ENCODE data around the gene TMEM184B.
A peak's percentile ranks its signal among the peaks of the same experiment; 100 is the strongest.

TMEM184B gene

DNA sequence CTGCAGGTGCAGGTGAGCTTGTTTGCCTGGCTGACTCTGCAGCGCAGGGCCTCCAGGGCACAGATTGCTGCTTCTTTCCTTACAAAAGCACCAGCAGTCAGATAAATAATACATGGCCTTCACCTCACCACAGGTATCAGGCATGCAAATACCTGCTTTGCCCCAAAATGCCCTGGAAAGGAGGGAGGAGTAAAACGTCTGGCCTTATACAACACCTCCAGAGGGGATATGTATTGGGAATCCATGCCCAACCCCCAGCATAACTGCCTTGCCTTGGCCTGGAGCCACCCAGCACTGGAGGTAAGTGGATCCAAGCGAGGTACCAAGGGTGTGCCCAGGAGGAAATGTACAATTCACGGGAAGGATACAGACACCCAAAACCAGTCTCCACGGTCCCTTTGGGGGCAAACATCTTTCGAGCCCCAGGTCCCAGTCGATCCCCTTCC, 860 bp downstream of the TMEM184B start:
- DNase-seq: no peak

DNA sequence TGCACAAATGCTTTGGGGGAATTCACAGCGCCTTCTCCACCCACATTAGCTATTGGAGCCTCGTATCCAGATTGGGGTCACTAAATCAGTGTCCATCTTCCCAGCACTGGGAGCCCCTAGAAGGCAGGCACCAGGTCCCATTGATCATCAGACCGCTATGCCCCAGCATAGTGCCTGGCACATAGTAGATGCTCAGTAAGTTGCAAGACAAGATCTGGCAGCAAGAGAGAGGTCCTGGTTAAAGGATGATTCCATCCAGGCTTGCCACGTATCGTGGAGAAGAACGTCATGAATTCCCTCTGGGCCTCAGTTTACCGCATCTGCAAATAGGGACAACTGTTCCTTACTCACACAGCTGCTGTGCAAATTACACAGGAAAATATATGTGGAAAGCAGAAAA, 1.7 kb downstream of the TMEM184B start:
- DNase-seq: no peak

DNA sequence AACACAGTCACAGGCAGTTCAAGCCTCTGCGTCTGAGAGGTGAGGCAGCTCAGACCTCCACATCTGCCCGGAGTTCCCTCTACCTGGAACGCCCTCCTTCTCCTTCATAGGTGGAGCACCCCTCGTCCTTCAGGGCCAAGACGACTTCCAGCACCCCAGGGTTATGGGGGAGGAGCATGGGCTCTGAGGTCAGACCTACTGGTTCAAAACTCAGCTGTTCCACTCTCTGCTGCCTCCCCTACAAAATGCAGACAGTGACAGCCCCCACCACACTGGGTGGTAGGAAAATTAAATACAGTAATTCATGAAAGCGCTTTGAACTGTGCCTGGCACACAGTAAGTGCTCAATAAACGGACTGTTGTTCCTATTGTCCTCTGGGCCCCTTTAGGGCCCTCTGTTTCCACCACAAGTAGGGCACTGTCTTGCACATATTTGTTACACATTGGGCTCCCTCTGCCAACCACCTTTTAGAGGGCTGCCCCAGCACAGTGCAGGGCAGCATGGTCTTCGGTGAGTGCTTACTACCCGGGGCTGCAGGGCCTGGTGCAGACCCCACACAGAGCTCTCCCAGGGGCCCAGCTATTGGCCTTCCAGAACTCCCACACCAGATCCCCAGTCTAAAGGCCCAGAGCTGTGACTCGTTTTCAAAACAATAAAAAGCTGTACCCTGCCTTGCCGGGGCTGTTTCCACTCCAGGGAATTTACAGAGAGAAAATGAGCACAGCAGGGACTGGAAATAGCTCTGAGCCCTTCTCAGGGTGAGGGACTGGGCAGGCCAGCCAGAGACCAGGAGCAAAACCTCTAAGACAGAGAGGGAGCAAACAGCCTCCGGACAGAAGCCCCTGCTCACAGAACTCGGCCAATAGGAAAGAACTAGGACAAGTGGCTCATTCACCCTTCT, 2.5 kb downstream of the TMEM184B start:
- DNase-seq: no peak

DNA sequence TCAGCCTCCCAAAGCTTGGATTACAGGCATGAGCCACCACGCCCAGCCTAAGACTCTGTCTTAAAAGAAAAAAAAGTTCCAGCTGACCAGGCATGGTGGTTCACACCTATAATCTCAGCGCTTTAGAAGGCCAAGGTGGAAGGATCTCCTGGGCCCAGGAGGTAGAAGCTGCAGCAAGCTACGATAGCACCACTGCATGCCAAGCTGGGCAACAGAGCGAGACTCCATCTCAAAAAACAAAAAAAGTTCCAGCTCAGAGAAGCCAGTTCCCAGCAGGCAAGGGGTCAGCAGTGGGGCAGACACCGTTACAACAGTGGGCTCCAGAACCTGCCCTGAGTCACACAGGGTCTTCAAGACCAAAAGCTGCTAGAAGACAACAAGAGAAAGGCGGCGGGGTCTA, 3.3 kb downstream of the TMEM184B start:
- no peak for DNase-seq

DNA sequence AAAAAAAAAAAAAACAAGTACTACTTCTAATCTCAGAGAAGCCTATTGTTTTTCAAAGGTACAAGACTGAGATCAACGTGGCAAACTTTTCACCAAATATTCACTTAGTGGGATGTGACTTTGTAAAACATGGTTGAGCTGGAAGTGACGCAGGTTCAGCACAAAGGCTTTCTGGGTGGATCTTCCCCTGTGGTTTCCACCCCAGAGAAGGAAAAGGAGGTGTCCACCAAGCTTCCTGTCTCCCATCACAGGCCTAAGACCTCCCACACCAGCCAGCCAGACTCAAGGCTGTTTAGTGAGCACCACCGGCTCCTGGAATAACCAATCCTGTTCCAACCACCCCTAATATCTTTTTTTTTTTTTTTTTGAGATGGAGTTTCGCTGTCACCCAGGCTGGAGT, 5.7 kb downstream of the TMEM184B start:
- peak; percentile 72 for DNase-seq

DNA sequence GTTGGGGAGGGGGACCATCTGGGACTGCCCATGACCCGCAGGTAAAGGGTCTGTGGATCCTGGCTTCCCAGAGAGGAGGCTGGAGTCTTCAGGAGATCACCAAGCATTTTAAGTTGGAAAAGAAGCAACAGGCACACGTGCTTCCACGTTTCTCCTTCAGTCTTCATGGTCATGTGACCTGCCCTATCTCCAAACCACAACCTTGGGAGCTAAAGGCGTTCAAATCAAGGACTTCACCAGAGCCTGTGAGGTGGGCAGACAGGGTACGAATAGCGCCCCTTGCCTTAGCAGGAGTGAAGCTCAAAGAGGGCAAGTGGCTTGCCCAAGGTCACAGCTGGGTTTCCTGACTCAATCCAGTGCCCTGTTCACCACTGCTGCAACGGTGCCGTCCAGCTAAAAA, 6.7 kb downstream of the TMEM184B start:
- no peak for DNase-seq

DNA sequence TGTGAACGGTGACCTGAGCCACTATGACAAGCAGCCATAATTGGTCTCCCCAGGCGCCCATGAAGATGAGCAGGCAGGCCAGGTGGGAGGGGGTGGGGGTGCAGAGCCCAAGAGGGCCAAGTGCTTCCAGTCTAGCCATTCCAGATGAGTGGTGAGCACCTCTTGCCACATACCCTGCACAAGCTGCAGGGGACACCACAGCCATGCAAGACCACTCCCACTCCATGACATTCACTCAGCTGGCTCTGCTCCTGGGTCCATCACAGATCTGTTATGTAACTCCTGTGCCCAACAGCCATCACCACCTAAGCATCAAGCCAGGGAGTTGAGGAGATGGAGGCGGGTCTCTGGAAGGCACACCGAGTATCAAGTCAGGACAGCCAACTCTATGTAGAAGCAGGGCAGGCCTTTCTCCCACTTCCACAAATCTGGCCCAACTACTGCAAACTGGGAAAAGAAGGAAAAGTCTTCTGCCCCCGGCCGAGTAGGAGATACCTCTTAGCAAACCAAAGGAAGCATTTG, 8.4 kb downstream of the TMEM184B start:
- no peak for DNase-seq

DNA sequence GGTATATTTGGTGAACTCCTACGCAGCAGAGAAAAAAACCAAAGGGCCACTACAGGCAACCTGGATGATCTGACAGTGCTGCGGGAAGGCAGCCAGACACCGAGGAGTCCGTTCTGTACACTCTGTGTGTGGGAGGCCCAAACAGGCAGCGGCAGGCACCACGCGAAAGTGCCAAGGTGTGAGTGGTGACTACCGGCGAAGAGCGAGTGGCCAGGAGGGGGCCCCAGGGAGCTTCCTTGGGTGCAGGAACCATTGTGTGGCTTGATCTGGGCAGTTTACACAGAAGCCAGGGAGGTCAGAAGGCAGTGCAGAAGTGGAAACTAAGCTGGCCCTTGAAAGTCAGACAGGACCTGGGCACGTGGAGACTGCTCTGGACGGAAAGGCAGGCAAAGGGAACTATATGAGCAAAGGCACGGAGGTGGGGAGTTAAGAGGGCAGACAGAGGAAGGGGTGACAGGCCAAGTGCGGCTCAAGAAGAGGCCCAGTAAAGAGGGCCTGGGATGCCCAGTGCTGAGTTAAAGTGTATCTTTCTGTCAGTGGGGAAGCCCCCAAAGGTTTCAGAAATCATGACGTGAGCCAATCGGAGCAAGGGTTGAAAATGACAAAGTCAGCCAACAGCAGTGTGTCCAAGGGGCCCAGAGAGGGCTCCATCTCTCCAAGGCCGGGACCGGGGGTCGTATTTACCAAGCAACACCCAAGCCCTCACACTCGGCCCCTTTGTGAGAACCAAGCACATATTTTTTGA, 10.6 kb downstream of the TMEM184B start:
- DNase-seq: no peak

DNA sequence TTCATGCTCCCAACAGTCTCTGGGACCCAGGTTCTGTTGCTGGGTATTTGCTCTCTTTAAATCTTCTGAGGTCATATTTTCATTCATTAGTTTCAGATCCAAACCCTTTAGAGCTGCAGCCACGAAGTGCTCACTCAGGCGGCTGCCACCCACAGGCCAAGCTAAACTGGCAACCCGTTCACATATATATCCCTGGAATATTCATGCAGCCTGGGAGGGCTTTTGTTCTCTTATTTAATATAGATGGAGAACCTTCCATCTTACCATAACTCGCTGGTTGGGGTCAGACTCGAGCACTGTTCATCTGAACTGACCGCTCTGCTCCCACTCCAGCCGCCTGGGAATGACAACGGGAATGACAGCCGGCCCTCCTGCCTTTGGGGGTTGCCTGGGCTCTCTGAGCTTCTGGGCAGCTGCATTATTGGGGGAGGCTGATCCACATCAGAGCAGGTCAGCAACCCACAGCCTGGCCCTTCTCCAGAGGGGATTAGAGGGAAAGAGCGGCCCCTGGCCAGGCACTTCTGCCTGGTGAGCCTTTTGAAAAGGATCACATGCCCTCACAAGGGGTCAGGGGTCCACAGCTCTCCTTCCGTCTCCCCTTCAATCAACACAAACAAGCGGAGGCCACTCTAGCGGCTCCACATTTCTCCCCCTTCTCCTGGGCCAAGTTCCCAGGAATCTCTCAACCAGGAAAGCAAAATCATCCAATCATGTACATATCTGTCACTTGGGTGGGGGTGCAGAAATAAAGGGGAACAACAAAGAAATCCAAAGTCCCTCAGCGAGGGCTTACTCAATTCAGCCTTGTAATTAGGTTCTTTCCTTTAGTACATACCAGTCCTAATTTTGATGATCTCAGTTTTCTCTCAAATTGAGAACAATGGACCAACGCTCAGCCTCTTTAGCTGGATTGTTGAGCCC, 11.8 kb downstream of the TMEM184B start:
- no peak for DNase-seq

DNA sequence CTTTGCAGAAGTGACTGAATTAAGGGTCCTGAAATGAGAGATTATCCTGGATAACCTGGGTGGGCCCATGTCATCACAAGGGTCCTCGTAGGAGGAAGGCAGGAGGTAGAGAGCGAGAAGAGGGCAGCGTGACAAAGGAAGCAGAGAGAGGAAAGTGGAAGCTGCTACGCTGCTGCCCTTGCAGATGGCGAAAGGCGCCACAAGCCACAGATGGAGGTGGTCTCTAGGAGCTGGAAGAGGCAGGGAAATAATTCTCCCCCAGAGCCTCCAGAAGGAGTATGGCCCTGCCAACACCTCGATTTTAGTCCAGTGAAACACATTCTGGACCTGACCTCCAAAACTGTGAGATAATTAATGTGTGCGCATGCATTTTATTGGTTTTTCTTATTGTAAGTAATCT, 13.4 kb downstream of the TMEM184B start:
- peak; percentile 15 for DNase-seq

DNA sequence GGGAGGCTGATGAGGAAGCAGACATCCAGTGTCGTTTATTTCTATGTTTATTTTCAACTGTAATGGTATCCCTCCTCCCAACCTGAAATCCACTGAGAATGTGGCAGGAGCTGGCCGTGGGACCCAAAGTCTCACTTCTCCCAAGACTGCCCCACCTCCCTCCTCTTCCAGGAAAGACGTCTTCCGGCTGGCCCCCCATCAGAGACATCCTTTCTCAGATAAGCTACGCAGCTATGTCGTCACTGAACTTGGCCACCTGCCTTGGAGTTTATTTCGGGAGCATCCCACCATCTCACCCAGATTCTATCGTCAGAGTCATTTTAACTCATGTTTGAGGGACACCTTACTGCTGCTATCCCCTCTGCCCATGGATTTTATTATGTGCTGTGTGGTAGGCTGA, 13.9 kb downstream of the TMEM184B start:
- DNase-seq: no peak

DNA sequence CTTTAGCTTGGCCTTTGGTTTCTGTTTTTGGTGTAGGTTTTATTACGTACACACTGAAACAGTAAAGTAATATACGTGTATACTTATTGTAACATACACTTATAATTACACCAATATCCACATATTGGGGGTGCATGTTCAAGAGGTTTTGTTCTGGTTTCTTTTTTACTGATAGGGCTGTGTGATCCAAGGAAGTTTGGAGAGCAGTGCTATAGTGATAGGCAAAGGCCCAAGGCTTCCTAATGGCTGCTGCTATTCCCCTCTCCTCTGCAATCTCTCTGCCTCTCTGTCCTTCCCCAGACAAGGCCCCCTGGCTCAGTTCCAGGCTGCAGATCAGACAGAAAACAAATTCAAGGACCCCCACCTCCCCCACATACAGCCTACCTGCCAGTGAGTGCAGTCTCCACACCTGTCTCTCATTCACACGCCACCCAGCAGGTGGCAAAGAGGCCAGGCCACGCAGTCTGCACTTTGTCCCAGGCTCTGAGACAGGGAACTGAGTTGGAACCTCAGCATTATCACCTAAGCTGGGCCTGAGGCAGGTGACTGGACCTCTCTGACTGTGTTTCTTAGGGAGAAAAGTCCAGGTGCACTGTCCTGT, 15.1 kb downstream of the TMEM184B start:
- DNase-seq: no peak

DNA sequence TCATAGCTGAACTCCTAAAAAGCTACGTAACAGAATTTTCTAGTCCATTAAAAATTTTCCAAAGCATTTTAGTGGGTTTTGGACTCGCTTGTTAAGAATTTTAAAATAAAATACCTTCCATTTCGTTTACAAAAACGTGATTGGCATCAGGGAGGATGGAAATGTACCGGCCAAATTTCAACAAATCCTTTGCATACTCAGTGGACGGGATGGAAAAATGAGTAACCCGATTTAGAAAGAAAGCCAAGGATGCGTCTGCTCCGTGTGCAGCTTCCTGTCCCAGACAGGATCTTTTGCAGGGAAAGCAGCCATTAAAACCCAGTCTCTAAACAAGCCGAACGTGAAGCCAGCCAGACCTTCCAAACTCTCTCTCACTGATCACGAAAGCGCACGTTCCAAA, 15.6 kb downstream of the TMEM184B start:
- DNase-seq: no peak

DNA sequence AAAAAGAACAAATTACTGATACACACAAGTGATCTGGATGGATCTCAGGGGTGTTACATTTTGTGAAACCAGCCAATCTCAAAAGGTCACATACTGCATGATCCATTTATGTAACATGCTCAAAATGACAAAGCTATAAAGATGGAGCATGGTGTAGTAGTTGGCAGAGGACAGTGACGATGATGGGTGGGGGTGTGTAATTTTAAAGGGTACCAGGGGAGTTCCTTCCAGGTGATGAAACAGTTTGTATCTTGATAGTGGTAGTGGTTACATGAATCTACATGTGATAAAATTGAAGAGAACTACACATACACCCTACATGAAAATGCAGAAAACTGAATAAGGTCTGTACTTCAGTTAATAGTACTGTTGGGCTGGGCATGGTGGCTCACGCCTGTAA, 17.1 kb downstream of the TMEM184B start:
- no peak for DNase-seq

DNA sequence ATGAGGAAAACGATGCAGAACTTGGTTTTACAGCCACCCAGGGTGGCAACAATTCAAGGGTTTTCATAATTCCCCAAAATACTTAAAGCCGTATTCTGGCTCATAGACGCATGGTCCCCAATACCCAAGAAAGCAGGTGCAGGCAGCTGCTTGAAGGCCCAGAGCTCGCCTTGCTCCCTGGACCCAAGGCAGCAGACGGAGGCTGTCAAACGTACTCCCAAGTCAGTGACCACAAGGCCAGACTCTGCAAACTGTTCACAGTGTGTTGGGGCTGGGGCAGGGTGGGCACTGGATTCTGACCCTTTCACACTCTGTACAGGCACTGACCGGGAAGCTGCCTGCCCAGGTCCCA, 21.5 kb downstream of the TMEM184B start:
- DNase-seq: no peak

DNA sequence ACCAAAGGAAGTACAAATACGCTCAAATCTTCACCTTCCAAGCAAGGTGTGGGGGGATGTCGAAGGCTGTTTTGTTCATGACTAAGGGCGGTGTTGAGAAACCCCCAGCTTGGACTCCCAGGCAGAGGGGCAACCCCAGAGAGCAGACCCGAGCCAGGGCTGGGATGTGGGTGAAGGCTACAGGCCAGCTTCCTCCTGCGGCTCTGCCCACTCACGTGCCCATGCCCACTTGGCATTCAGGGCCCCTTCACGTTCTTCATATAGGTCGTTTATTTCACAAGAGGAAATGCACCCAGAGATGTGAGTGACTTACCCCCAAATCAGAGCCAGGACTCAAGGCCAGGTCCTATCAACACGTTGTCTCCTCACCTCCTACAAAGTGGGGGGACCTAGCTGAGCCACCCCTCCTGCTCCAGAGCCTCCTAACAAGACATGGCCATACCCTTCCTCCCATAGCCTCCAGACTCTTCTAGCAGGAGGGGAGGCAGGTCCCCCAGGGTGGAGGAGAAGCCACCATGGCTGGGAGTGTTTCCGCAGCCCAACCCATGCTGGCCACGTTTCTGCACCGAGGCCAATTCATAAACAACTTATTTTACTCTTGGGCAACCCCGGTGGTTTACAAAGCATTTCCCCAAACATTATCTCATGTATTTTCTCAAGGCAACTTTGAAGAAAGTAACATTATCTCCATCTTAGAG, 22.0 kb downstream of the TMEM184B start:
- DNase-seq: no peak

DNA sequence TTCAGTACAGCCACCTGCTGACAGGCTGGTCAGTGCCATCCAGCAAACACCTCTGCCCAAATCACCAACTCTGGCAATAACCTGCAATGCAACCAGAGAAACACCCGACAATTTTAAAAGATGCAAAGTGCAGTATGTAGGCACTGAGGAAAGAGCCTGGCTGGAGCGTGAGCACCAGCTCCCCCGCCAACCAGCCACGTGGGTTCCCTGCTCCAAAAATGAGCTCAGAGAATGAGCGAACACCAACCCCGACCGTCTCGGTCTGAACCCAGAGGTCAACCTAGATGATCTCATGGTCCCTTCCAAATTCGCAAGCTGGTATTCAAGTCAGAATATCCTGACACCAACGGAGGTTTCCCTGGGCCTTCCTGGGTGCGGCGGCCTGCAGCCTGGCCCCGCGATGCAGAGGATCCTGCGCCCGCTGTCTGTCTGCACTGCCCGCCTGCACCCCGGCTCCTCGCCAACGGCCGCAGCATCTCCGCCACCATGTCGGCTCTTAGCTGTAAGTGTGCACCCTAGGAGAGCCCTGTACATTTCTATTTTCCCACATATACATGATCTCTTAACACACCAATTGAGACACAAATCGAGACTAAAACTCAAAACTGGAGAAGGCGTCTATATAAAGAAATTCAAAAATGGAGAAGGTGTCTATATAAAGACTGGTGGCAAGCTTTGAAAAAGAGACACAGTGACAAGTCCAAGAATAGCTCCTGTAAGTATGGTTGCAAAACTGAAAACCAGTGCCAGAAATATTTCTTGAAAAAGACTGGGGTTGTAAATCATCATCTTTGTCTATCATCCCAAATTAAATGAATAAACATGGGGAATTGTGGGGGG, 22.8 kb downstream of the TMEM184B start:
- DNase-seq: no peak

DNA sequence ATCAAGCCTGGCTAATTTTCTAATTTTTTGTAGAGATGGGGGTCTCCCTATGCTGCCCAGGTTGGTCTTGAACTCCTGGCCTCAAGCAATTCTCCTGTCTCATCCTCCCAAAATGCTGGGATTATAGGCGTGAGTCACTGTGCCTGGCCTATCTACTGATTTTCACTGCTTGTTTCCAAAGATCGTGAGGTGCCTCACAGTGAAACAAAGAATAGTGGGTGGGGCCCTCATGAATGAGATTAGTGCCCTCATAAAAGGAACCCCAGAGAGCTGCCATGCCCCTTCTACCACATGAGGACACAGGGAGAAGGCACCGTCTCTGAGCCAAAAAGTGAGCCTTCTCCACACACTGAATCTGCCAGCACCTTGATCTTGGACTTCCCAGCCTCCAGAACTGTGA, 23.5 kb downstream of the TMEM184B start:
- no peak for DNase-seq

DNA sequence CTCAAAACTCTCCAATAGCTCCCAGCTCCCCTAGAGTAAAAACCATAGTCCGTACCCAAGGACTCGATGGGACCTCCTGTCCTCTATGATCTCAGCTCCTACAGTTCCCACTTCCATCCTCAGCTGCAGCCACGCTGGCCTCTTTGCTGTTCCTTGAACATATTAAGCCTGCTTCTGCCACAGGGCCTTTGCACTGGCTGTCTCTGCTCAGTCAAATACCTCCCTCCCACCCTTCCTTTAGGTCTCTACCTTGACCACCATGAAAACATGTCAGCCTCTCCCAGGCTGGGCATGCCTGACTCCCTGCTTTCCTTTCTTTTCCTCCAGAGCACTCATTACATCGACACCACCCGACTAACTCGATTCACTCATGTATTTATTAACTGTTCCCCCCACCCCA, 24.5 kb downstream of the TMEM184B start:
- no peak for DNase-seq

DNA sequence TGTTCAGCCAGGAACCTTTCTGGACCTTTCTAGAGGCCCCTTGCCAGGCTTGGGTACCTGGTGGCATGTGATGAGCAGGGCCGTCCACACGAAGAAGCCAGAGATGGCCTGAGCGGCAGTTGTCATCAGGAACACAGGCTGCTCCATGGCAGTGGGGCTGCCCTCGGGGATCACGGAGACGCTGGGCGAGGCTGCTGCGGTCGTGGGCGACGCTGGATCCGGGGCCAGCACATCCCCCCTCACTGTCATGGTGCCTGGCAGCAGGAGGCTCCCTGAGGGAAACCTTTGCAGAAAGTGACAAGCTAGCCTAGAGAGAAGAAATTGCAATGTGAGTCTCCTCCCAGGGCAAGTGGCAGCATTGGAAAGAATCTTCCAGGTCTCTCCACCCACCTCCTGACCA, 25.1 kb downstream of the TMEM184B start:
- DNase-seq: no peak

DNA sequence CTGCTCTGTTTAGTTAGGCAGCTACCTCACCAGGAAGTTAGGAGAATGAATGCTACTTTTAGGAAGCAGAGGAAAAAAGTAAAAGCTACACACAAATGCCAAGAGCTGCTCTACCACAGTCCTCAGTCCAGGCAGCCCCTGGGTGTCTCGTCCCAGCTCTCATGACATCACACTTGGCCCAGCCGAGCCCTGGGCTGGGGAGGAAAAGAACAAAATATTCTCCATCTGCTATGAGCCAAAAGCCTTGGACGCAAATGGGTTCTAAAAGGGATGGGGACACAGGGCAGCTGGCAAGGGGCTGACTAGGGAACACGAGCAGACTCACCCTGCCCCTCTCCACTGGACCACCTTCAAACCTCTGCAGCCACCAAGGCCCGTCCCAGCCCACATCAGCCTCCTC, 26.1 kb downstream of the TMEM184B start:
- no peak for DNase-seq

Measured in GDM1 (cell line).